CD4-positive, alpha-beta memory T cell (primary cell): Measurements from ENCODE around the gene ARHGAP24. TPM values are rescaled to one million over a fixed set of nuclear protein-coding genes. Genes with fewer than 3 reads are reported as not detected.

Source experiments
- CTCF ChIA-PET: fragments of 350-600 bp; sonication (Branson Sonifier 250); formaldehyde crosslinking; loops from one replicate; lab custom pipeline; 2021; ENCODE audit warnings: inconsistent platforms; ENCODE audit not compliant: partially characterized antibody; lab: Charles Lee
- POLR2A ChIA-PET: fragments of 350-600 bp; sonication (Branson Sonifier 250); formaldehyde crosslinking; loops from one replicate; lab custom pipeline; 2021; ENCODE audit not compliant: partially characterized antibody; lab: Charles Lee
- DNase-seq, 5 donors: peaks; one replicate each; pipeline versions ENCODE4 v3.0.0 to v3.0.0-alpha.2; 2020 to 2022; ENCODE audit warnings: mixed read lengths in 1 of 5
- H3K27ac ChIP-seq: one replicate; pipeline ENCODE4 v1.7.0; 2013; ENCODE audit warnings: low read depth, low read length
- H3K27me3 ChIP-seq: 2 replicates; pipeline ENCODE4 v1.7.0; 2013; ENCODE audit warnings: mild to moderate bottlenecking, low read length, moderate library complexity; ENCODE audit not compliant: insufficient read depth
- H3K36me3 ChIP-seq: 2 replicates; pipeline ENCODE4 v1.7.0; 2013; ENCODE audit warnings: mild to moderate bottlenecking, low read length, moderate library complexity; ENCODE audit not compliant: insufficient read depth
- H3K4me1 ChIP-seq: 2 replicates; pipeline ENCODE4 v1.7.0; 2013; ENCODE audit warnings: mild to moderate bottlenecking, low read length, moderate library complexity; ENCODE audit not compliant: insufficient read depth
- H3K4me3 ChIP-seq, 2 donors: one replicate each; pipeline ENCODE4 v1.7.0; 2013; ENCODE audit warnings: low read length in 2 of 2, mild to moderate bottlenecking in 1 of 2
- H3K9me3 ChIP-seq, 2 donors: one replicate each; pipeline ENCODE4 v1.7.0; 2013; ENCODE audit warnings: low read length in 2 of 2, control low read depth in 1 of 2; ENCODE audit not compliant: control insufficient read depth in 1 of 2
- H3K27ac Mint-ChIP-seq, 7 donors: one replicate each; pipeline ENCODE4 v1.8.0; 2020 to 2021; ENCODE audit warnings: mixed read lengths in 7 of 7, mild to moderate bottlenecking in 6 of 7, inconsistent platforms in 3 of 7, moderate library complexity in 3 of 7
- H3K27me3 Mint-ChIP-seq, 2 donors: one replicate each; pipeline ENCODE4 v1.8.0; 2020 to 2021; ENCODE audit warnings: mixed read lengths in 2 of 2
- H3K36me3 Mint-ChIP-seq, 2 donors: one replicate each; pipeline ENCODE4 v1.8.0; 2020 to 2021; ENCODE audit warnings: mixed read lengths in 2 of 2, inconsistent platforms in 1 of 2, mild to moderate bottlenecking in 1 of 2
- H3K4me1 Mint-ChIP-seq, 4 donors: one replicate each; pipeline ENCODE4 v1.8.0; 2020 to 2021; ENCODE audit warnings: mixed read lengths in 4 of 4, mild to moderate bottlenecking in 1 of 4
- H3K4me3 Mint-ChIP-seq, 8 donors: one replicate each; pipeline ENCODE4 v1.8.0; 2020 to 2021; ENCODE audit warnings: mixed read lengths in 8 of 8, mild to moderate bottlenecking in 7 of 8, moderate library complexity in 6 of 8, inconsistent platforms in 3 of 8
- H3K9me3 Mint-ChIP-seq, 8 donors: one replicate each; pipeline ENCODE4 v1.8.0; 2020 to 2021; ENCODE audit warnings: mixed read lengths in 8 of 8, mild to moderate bottlenecking in 5 of 8, inconsistent platforms in 3 of 8, moderate library complexity in 1 of 8
- intact Hi-C: fragments of 100-400 bp; cut with micrococcal nuclease; formaldehyde crosslinking; loops from one replicate; pipeline ENCODE4 v1.15.1; 2023
- polyA plus RNA-seq, 2 donors: library from polyadenylated mRNA; unstranded; fragments of 300-500 nt; fragmentation: Illumina TruSeq; gene quantifications; one replicate each; pipeline ENCODE4 v1.2.3, GENCODE V29; 2021
- total RNA-seq, 2 experiments: library from RNA; stranded (reverse); gene quantifications; one replicate each; pipeline ENCODE4 v1.2.3, GENCODE V29; 2021

Gene ARHGAP24
- total and polyA plus RNA-seq, 4 experiments from 2014 or later = 0.30 TPM; not detected in 3

GRCh38 chr4:85968945-85969819, 494.2 kb downstream of the ARHGAP24 start:
- Mint-ChIP-seq H3K36me3 (no peaks in the 10 kb centered on the region), H3K4me1 (no peaks in the 10 kb centered on the region), H3K4me3 (no peak overlapping the region), H3K9me3 (peaks cover 0 to 7% (median 0%) of the 10 kb centered on the region in 8 donors), H3K27ac (no peak overlapping the region), H3K27me3 (no peaks in the 10 kb centered on the region)
- CTCF ChIA-PET = no interaction called here
- intact Hi-C loops = no loop called here
- Histone ChIP-seq H3K4me3 (no peak overlapping the region), H3K9me3 (no peaks in the 10 kb centered on the region), H3K4me1 (no peaks in the 10 kb centered on the region), H3K36me3 (no peaks in the 10 kb centered on the region), H3K27ac (no peak overlapping the region), H3K27me3 (no peaks in the 10 kb centered on the region)
- POLR2A ChIA-PET = no interaction called here
- no peak for DNase-seq

GRCh38 chr4:85970535-85970934, 495.6 kb downstream of the ARHGAP24 start:
- no peak for DNase-seq
- H3K27me3 Mint-ChIP-seq = no peaks in the 10 kb centered on the region
- H3K27ac Mint-ChIP-seq = no peak overlapping the region
- H3K4me1 Mint-ChIP-seq = no peaks in the 10 kb centered on the region
- ChIA-PET CTCF (no interaction called here), POLR2A (no interaction called here)
- no peak overlapping the region for H3K4me3 Mint-ChIP-seq
- no peaks in the 10 kb centered on the region for H3K36me3 ChIP-seq
- no peaks in the 10 kb centered on the region for H3K9me3 ChIP-seq
- no peaks in the 10 kb centered on the region for H3K27me3 ChIP-seq
- intact Hi-C loops = no loop called here
- no peak overlapping the region for H3K27ac ChIP-seq
- no peaks in the 10 kb centered on the region for H3K36me3 Mint-ChIP-seq
- no peaks in the 10 kb centered on the region for H3K4me1 ChIP-seq
- no peak overlapping the region for H3K4me3 ChIP-seq
- H3K9me3 Mint-ChIP-seq = peaks cover 0 to 2% (median 0%) of the 10 kb centered on the region in 8 donors

GRCh38 chr4:85979276-85979675, 504.3 kb downstream of the ARHGAP24 start:
- H3K4me1 Mint-ChIP-seq = no peaks in the 10 kb centered on the region
- peaks cover 0 to 5% (median 0%) of the 10 kb centered on the region in 8 donors for H3K9me3 Mint-ChIP-seq
- Histone ChIP-seq H3K27me3 (no peaks in the 10 kb centered on the region), H3K9me3 (no peaks in the 10 kb centered on the region), H3K4me3 (no peak overlapping the region), H3K36me3 (no peaks in the 10 kb centered on the region), H3K27ac (no peak overlapping the region), H3K4me1 (no peaks in the 10 kb centered on the region)
- POLR2A ChIA-PET = no interaction called here
- no peak for DNase-seq
- H3K36me3 Mint-ChIP-seq = no peaks in the 10 kb centered on the region
- peaks cover 0 to 6% of the 10 kb centered on the region in 2 donors for H3K27me3 Mint-ChIP-seq
- intact Hi-C loops = no loop called here
- CTCF ChIA-PET = no interaction called here
- H3K4me3 Mint-ChIP-seq = no peak overlapping the region
- no peak overlapping the region for H3K27ac Mint-ChIP-seq

- Mint-ChIP-seq H3K36me3 (no peaks in the 10 kb centered on the region), H3K27ac (no peak overlapping the region), H3K4me3 (no peak overlapping the region), H3K4me1 (no peaks in the 10 kb centered on the region), H3K9me3 (peaks cover 0 to 4% (median 0%) of the 10 kb centered on the region in 8 donors), H3K27me3 (peaks cover 0 to 4% of the 10 kb centered on the region in 2 donors)
- Histone ChIP-seq H3K4me1 (no peaks in the 10 kb centered on the region), H3K27ac (no peak overlapping the region), H3K9me3 (no peaks in the 10 kb centered on the region), H3K4me3 (no peak overlapping the region), H3K27me3 (no peaks in the 10 kb centered on the region), H3K36me3 (no peaks in the 10 kb centered on the region)
- POLR2A ChIA-PET = no interaction called here
- CTCF ChIA-PET = no interaction called here
- no peak for DNase-seq
- intact Hi-C loops = no loop called here
Observed at GRCh38 chr4:85986266-85986665, 511.3 kb downstream of the ARHGAP24 start.

GRCh38 chr4:85993641-85994040, 518.7 kb downstream of the ARHGAP24 start:
- H3K36me3 Mint-ChIP-seq = no peaks in the 10 kb centered on the region
- H3K4me3 ChIP-seq = no peak overlapping the region
- H3K4me1 Mint-ChIP-seq = no peaks in the 10 kb centered on the region
- no peaks in the 10 kb centered on the region for H3K36me3 ChIP-seq
- H3K27ac Mint-ChIP-seq = no peak overlapping the region
- H3K9me3 ChIP-seq = no peaks in the 10 kb centered on the region
- peaks cover 0 to 2% (median 0%) of the 10 kb centered on the region in 8 donors for H3K9me3 Mint-ChIP-seq
- H3K4me1 ChIP-seq = no peaks in the 10 kb centered on the region
- ChIA-PET POLR2A (no interaction called here), CTCF (no interaction called here)
- H3K27me3 Mint-ChIP-seq = no peaks in the 10 kb centered on the region
- no peak overlapping the region for H3K4me3 Mint-ChIP-seq
- H3K27ac ChIP-seq = no peak overlapping the region
- no peaks in the 10 kb centered on the region for H3K27me3 ChIP-seq
- intact Hi-C loops = no loop called here
- DNase-seq = no peak

- intact Hi-C loops = no loop called here
- ChIA-PET CTCF (no interaction called here), POLR2A (no interaction called here)
Observed at GRCh38 chr4:85994576-85994975, 519.6 kb downstream of the ARHGAP24 start.

GRCh38 chr4:85995361-85995760, 520.4 kb downstream of the ARHGAP24 start:
- peaks cover 0 to 2% (median 0%) of the 10 kb centered on the region in 8 donors for H3K9me3 Mint-ChIP-seq
- POLR2A ChIA-PET = no interaction called here
- H3K27me3 Mint-ChIP-seq = no peaks in the 10 kb centered on the region
- H3K4me3 Mint-ChIP-seq = no peak overlapping the region
- H3K27me3 ChIP-seq = no peaks in the 10 kb centered on the region
- H3K27ac ChIP-seq = no peak overlapping the region
- H3K4me3 ChIP-seq = no peak overlapping the region
- H3K4me1 Mint-ChIP-seq = no peaks in the 10 kb centered on the region
- H3K9me3 ChIP-seq = no peaks in the 10 kb centered on the region
- no peak for DNase-seq
- CTCF ChIA-PET = no interaction called here
- no peaks in the 10 kb centered on the region for H3K36me3 Mint-ChIP-seq
- intact Hi-C loops = no loop called here
- H3K27ac Mint-ChIP-seq = no peak overlapping the region
- H3K36me3 ChIP-seq = no peaks in the 10 kb centered on the region
- H3K4me1 ChIP-seq = no peaks in the 10 kb centered on the region

More at GRCh38 chr4:85994576-85994975, 519.6 kb downstream of the ARHGAP24 start:
- Histone ChIP-seq H3K4me1 (no peaks in the 10 kb centered on the region), H3K4me3 (no peak overlapping the region), H3K27me3 (no peaks in the 10 kb centered on the region), H3K36me3 (no peaks in the 10 kb centered on the region), H3K27ac (no peak overlapping the region), H3K9me3 (no peaks in the 10 kb centered on the region)
- no peaks in the 10 kb centered on the region for H3K36me3 Mint-ChIP-seq
- no peak for DNase-seq
- H3K9me3 Mint-ChIP-seq = peaks cover 0 to 2% (median 0%) of the 10 kb centered on the region in 8 donors
- no peaks in the 10 kb centered on the region for H3K27me3 Mint-ChIP-seq
- no peak overlapping the region for H3K27ac Mint-ChIP-seq
- no peaks in the 10 kb centered on the region for H3K4me1 Mint-ChIP-seq
- H3K4me3 Mint-ChIP-seq = no peak overlapping the region
